GM12878 (cell line): Measurements from ENCODE around the gene NPR1. TPM values are rescaled to one million over a fixed set of nuclear protein-coding genes. Genes with fewer than 3 reads are reported as not detected.

Source experiments
- ATAC-seq: fragments of 200-7000 bp; cut with Tn5 transposase; 3 replicates; pipeline ENCODE4 v1.9.1; 2020; ENCODE audit warnings: mild to moderate bottlenecking, moderate library complexity
- BruUV-seq: library from RNA; stranded (reverse); fragments of 400-500 nt; replicated peaks from 2 replicates; lab custom pipeline; 2021; lab: Mats Ljungman, UMichigan
- CTCF ChIA-PET: fragments of 300-600 bp; sonication (Branson Sonifier 250); formaldehyde crosslinking; extraction: SDS; loops from one replicate; lab custom pipeline; 2021; ENCODE audit warnings: inconsistent platforms; lab: Yijun Ruan, JAX
- POLR2A ChIA-PET: fragments of 350-600 bp; formaldehyde crosslinking; extraction: SDS; loops from one replicate; lab custom pipeline; 2021; ENCODE audit warnings: inconsistent platforms; lab: Charles Lee
- RAD21 ChIA-PET: fragments of 300-600 bp; sonication (Branson Sonifier 250); formaldehyde crosslinking; loops from one replicate; lab custom pipeline; 2023; ENCODE audit warnings: antibody characterized with exemption; ENCODE audit not compliant: unreplicated experiment; lab: Charles Lee
- SMC1A ChIA-PET: fragments of 300-600 bp; sonication (Branson Sonifier 250); formaldehyde crosslinking; loops from one replicate; lab custom pipeline; 2023; ENCODE audit not compliant: unreplicated experiment, uncharacterized antibody; lab: Charles Lee
- DNase-seq: peaks from one replicate; pipeline ENCODE4 v3.0.0-alpha.2; 2011; ENCODE audit warnings: low read depth, low spot score
- FAIRE-seq: peaks from 3 replicates; lab custom pipeline; 2011; peaks lifted over from hg19 to GRCh38; lab: Jason Lieb, UNC
- H2AFZ ChIP-seq: 2 replicates; pipeline ENCODE4 v1.6.0; 2011; ENCODE audit warnings: low read depth, low read length, control low read depth; ENCODE audit not compliant: control insufficient read depth
- H3K27ac ChIP-seq: 2 replicates; pipeline ENCODE4 v1.5.1; 2011; ENCODE audit warnings: control low read depth; ENCODE audit not compliant: control insufficient read depth, insufficient read depth
- H3K27me3 ChIP-seq, 2 experiments: replicated peaks in 1 of 2; 2 replicates each; pipeline versions ENCODE4 v1.6.0 to v1.6.1; 2011; ENCODE audit warnings: low read length in 1 of 2; ENCODE audit not compliant: control insufficient read depth in 2 of 2, insufficient read depth in 2 of 2
- H3K36me3 ChIP-seq, 2 experiments: 2 replicates each; pipeline ENCODE4 v1.5.1; 2011; ENCODE audit warnings: low read length in 1 of 2; ENCODE audit not compliant: control insufficient read depth in 2 of 2, insufficient read depth in 2 of 2
- H3K4me1 ChIP-seq: 2 replicates; pipeline ENCODE4 v1.6.1; 2011; ENCODE audit warnings: mild to moderate bottlenecking, low read length, moderate library complexity, mixed read lengths; ENCODE audit not compliant: control insufficient read depth, insufficient read depth
- H3K4me2 ChIP-seq: 2 replicates; pipeline ENCODE4 v1.6.0; 2011; ENCODE audit warnings: control low read depth; ENCODE audit not compliant: control insufficient read depth, insufficient read depth
- H3K4me3 ChIP-seq: fragments of 200-600 bp; sonication (generic); 2 replicates; pipeline ENCODE4 v1.5.1; 2016
- H3K79me2 ChIP-seq: 2 replicates; pipeline ENCODE4 v1.6.0; 2011; ENCODE audit warnings: low read length; ENCODE audit not compliant: control insufficient read depth, insufficient read depth
- H3K9ac ChIP-seq: 2 replicates; pipeline ENCODE4 v1.8.0; 2011; ENCODE audit warnings: low read length, control low read depth, mixed read lengths; ENCODE audit not compliant: control insufficient read depth, insufficient read depth
- H3K9me3 ChIP-seq: replicated peaks from 3 replicates; pipeline ENCODE4 v1.5.1; 2011; ENCODE audit warnings: mild to moderate bottlenecking, low read length; ENCODE audit not compliant: control insufficient read depth, insufficient read depth
- H4K20me1 ChIP-seq: 2 replicates; pipeline ENCODE4 v1.6.0; 2011; ENCODE audit not compliant: control insufficient read depth, insufficient read depth
- ASH2L ChIP-seq: fragments of 300-600, 200-600 bp; sonication (generic); IDR thresholded peaks from 2 replicates; pipeline ENCODE4 v1.6.1; 2017; ENCODE audit warnings: low read depth, mild to moderate bottlenecking, borderline replicate concordance
- BRCA1 ChIP-seq: IDR thresholded peaks from 2 replicates; pipeline ENCODE4 v1.6.1; 2011; ENCODE audit warnings: low read depth, low read length, improper control_type of control experiment
- CBFB ChIP-seq: IDR thresholded peaks from 2 replicates; pipeline ENCODE4 v1.6.1; 2016; ENCODE audit warnings: antibody characterized with exemption, low read depth
- CHD2 ChIP-seq: IDR thresholded peaks from 2 replicates; pipeline ENCODE4 v1.6.1; 2011; ENCODE audit warnings: low read depth, low read length, improper control_type of control experiment, borderline replicate concordance
- E2F4 ChIP-seq: IDR thresholded peaks from 2 replicates; pipeline ENCODE4 v1.6.1; 2012; ENCODE audit warnings: low read depth, low read length, improper control_type of control experiment
- FOS ChIP-seq: IDR thresholded peaks from 3 replicates; pipeline ENCODE4 v1.6.1; 2011; ENCODE audit warnings: borderline replicate concordance; ENCODE audit not compliant: insufficient read length; ENCODE audit errors: extremely low read depth
- GATAD2B ChIP-seq: fragments of 450-650 bp; conservative IDR thresholded peaks from 2 replicates; pipeline ENCODE4 v1.6.1; 2017; ENCODE audit warnings: low read depth, mild to moderate bottlenecking, moderate library complexity
- HSF1 ChIP-seq: fragments of 150-350 bp; IDR thresholded peaks from 2 replicates; pipeline ENCODE4 v1.6.1; 2014; ENCODE audit warnings: mild to moderate bottlenecking, low read depth, low read length
- NKRF ChIP-seq: fragments of 450-650 bp; conservative IDR thresholded peaks from 2 replicates; pipeline ENCODE4 v1.6.1; 2017; ENCODE audit warnings: mild to moderate bottlenecking, moderate library complexity
- RB1 ChIP-seq: fragments of 450-650 bp; formaldehyde crosslinking; IDR thresholded peaks from 2 replicates; pipeline ENCODE4 v1.6.1; 2017; ENCODE audit warnings: mild to moderate bottlenecking, borderline replicate concordance
- RCOR1 ChIP-seq: conservative IDR thresholded peaks from 2 replicates; pipeline ENCODE4 v1.6.1; 2012; ENCODE audit warnings: low read depth, low read length, improper control_type of control experiment
- SUZ12 ChIP-seq: fragments of 200-600 bp; sonication (generic); IDR thresholded peaks from one replicate; pipeline ENCODE4 v1.6.1; 2018; ENCODE audit warnings: antibody characterized with exemption, mild to moderate bottlenecking; ENCODE audit not compliant: unreplicated experiment
- USF2 ChIP-seq: IDR thresholded peaks from 2 replicates; pipeline ENCODE4 v1.6.1; 2011; ENCODE audit warnings: low read depth, low read length, improper control_type of control experiment, borderline replicate concordance
- ZNF207 ChIP-seq: fragments of 450-650 bp; IDR thresholded peaks from 2 replicates; pipeline ENCODE4 v1.6.1; 2014; ENCODE audit warnings: antibody characterized with exemption, mild to moderate bottlenecking, borderline replicate concordance
- ZNF24 ChIP-seq: fragments of 450-650 bp; IDR thresholded peaks from 2 replicates; pipeline ENCODE4 v1.6.1; 2017; ENCODE audit warnings: antibody characterized with exemption, mild to moderate bottlenecking
- ZZZ3 ChIP-seq: IDR thresholded peaks from 2 replicates; pipeline ENCODE4 v1.6.1; 2011; ENCODE audit warnings: low read depth; ENCODE audit not compliant: control insufficient read depth, insufficient read length
- WGBS: methylation state at CpG from one replicate; pipeline ENCODE4 v1.1.6; 2016; ENCODE audit warnings: low lambda C conversion rate; ENCODE audit not compliant: insufficient replicate concordance, insufficient coverage; ENCODE audit errors: missing lambda C conversion rate; 5-methylcytosine and 5-hydroxymethylcytosine counted together
- in situ Hi-C: fragments of 300-500 bp; cut with MboI; formaldehyde crosslinking; loops from 9 replicates; pipeline ENCODE4 v1.14.3; 2018; ENCODE audit warnings: mixed read lengths
- intact Hi-C: fragments of 100-400 bp; cut with micrococcal nuclease; formaldehyde crosslinking; loops from one replicate; pipeline ENCODE4 v1.14.2; 2022; ENCODE audit not compliant: unreplicated experiment
- polyA plus RNA-seq, 11 experiments: library from polyadenylated mRNA; depleted of rRNA in 4 of 11; unstranded in 6 of 11; stranded (reverse) in 5 of 11; fragments of >200 nt; fragmentation: Nextera tagmentation in 4 of 11; fragmentation: Illumina TruSeq in 1 of 11; extraction: Ambion mirVana in 4 of 11; extraction: Trizol in 1 of 11; gene quantifications; 1 replicate in 1 of 11; 2 replicates in 10 of 11; pipeline versions ENCODE4 v1.2.1 to v1.2.3, GENCODE V29; 2011 to 2016; ENCODE audit warnings: inconsistent platforms in 2 of 11, missing spikeins in 2 of 11, low read depth in 1 of 11
- total RNA-seq, 4 experiments: library from RNA; depleted of rRNA in 3 of 4; stranded (reverse); fragments of >200 nt in 3 of 4; fragmentation: Illumina TruSeq in 1 of 4; extraction: Trizol in 1 of 4; gene quantifications; 2 replicates each; pipeline versions ENCODE4 v1.2.1 to v1.2.3, GENCODE V29; 2013 to 2021

The NPR1 gene
- total and polyA plus RNA-seq, 10 of the 15 experiments (the other 5 are each of a cell fraction or from before 2014, with no cell fraction given), result 0.09 to 2.1 (median 0.28) TPM; not detected in 1

GRCh38 chr1:153629343-153629665 is 49.2 kb upstream of the NPR1 start:
- no peak for DNase-seq
- TF ChIP-seq ZZZ3, result no peak
- no peak for TF ChIP-seq GATAD2B
- no peak for TF ChIP-seq CBFB
- no peak for TF ChIP-seq NKRF
- no peak for TF ChIP-seq ASH2L
- no peak for TF ChIP-seq HSF1
- no peak for TF ChIP-seq E2F4
- no peak for TF ChIP-seq FOS
- TF ChIP-seq BRCA1, result no peak
- no peak for TF ChIP-seq USF2
- no peak for TF ChIP-seq ZNF207
- no peak for TF ChIP-seq ZNF24
- TF ChIP-seq SUZ12, result no peak
- TF ChIP-seq RB1, result no peak
- TF ChIP-seq RCOR1, result no peak
- no peak for TF ChIP-seq CHD2
- ChIA-PET CTCF (interaction anchor here (0.6 to 5.2 kb wide), 6 partner anchors 13 to 317 kb away, joined by 3 to 66 read pairs (median 14); partner anchors contain the start of genes S100A14 and S100A16), RAD21 (interaction anchor here (3.7 kb wide), 1 partner anchor 57 kb away, joined by 25 read pairs; no protein-coding TSS in a partner anchor), POLR2A (interaction anchor here (0.6 to 0.8 kb wide), 2 partner anchors 15 to 300 kb away, joined by 3 to 5 read pairs; no protein-coding TSS in a partner anchor), SMC1A (interaction anchor here (1.7 to 4.9 kb wide), 5 partner anchors 11 to 57 kb away, joined by 5 to 31 read pairs (median 8); partner anchors contain the start of genes ILF2 and S100A14)
- Histone ChIP-seq H3K4me1 (peaks cover 14% of the 10 kb centered on the region), H2AFZ (no peak overlapping the region), H3K36me3 (no peaks in the 10 kb centered on the region), H3K79me2 (peaks cover 3% of the 10 kb centered on the region), H3K4me2 (no peak overlapping the region), H3K9me3 (no peaks in the 10 kb centered on the region), H3K27ac (no peak overlapping the region), H3K27me3 (no peaks in the 10 kb centered on the region), H3K9ac (no peak overlapping the region), H3K4me3 (no peak overlapping the region), H4K20me1 (no peaks in the 10 kb centered on the region)
- intact Hi-C loops, result no loop called here
- no peak for FAIRE-seq
- ATAC-seq, result no peak
- WGBS, result 55% methylated on average over 5 of the region's 5 CpGs
- in situ Hi-C loops, result no loop called here
- no TSS peak for BruUV-seq
